Fibroblast of lung (primary cell): ENCODE results near the gene IRAG1. TPM values are rescaled to one million over a fixed set of nuclear protein-coding genes. Genes with fewer than 3 reads are reported as not detected.

Source experiments
- DNase-seq, 2 donors: peaks; one replicate each; pipeline versions ENCODE4 v3.0.0 to v3.0.0-alpha.2; 2010; ENCODE audit warnings: low read depth in 2 of 2
- H2AFZ ChIP-seq: 2 replicates; pipeline ENCODE4 v1.5.1; 2012; ENCODE audit warnings: low read length, control low read depth, inconsistent platforms
- H3K27ac ChIP-seq: 2 replicates; pipeline ENCODE4 v1.5.1; 2011; ENCODE audit warnings: low read length, control low read depth; ENCODE audit not compliant: insufficient read depth
- H3K27me3 ChIP-seq: 2 replicates; pipeline ENCODE4 v1.5.1; 2011; ENCODE audit warnings: mild to moderate bottlenecking, low read length; ENCODE audit not compliant: control insufficient read depth, insufficient read depth
- H3K36me3 ChIP-seq: 2 replicates; pipeline ENCODE4 v1.5.1; 2011; ENCODE audit warnings: low read length; ENCODE audit not compliant: control insufficient read depth, insufficient read depth
- H3K4me1 ChIP-seq: 2 replicates; pipeline ENCODE4 v1.5.1; 2011; ENCODE audit warnings: low read length; ENCODE audit not compliant: control insufficient read depth, insufficient read depth; ENCODE audit errors: extremely low read depth
- H3K4me2 ChIP-seq: 2 replicates; pipeline ENCODE4 v1.5.1; 2011; ENCODE audit warnings: low read length, control low read depth; ENCODE audit not compliant: insufficient read depth; ENCODE audit errors: extremely low read depth
- H3K4me3 ChIP-seq, 4 experiments: fragments of 200-600 bp in 1 of 4; sonication (generic) in 1 of 4; replicated peaks in 1 of 4; 2 replicates each; pipeline ENCODE4 v1.5.1; 2011 to 2016; ENCODE audit warnings: low read length in 4 of 4, low read depth in 3 of 4, mild to moderate bottlenecking in 3 of 4, control low read depth in 2 of 4, inconsistent platforms in 1 of 4, mixed read lengths in 1 of 4; ENCODE audit not compliant: insufficient read depth in 1 of 4; ENCODE audit errors: control extremely low read depth in 1 of 4
- H3K79me2 ChIP-seq: 2 replicates; pipeline ENCODE4 v1.5.1; 2012; ENCODE audit warnings: mild to moderate bottlenecking, low read length, inconsistent platforms; ENCODE audit not compliant: control insufficient read depth, insufficient read depth
- H3K9ac ChIP-seq: 2 replicates; pipeline ENCODE4 v1.5.1; 2011; ENCODE audit warnings: mild to moderate bottlenecking, low read length, control low read depth; ENCODE audit not compliant: insufficient read depth
- H3K9me3 ChIP-seq: 2 replicates; pipeline ENCODE4 v1.5.1; 2012; ENCODE audit warnings: low read depth, low read length; ENCODE audit not compliant: control insufficient read depth, insufficient read depth
- H4K20me1 ChIP-seq: 2 replicates; pipeline ENCODE4 v1.5.1; 2011; ENCODE audit warnings: low read length; ENCODE audit not compliant: control insufficient read depth, insufficient read depth; ENCODE audit errors: extremely low read depth
- CTCF ChIP-seq, 2 donors: IDR thresholded peaks in 1 of 2; conservative IDR thresholded peaks in 1 of 2; 1 replicate in 1 of 2; 2 replicates in 1 of 2; pipeline ENCODE4 v1.5.1; 2011 to 2012; ENCODE audit warnings: low read length in 2 of 2, control low read depth in 1 of 2, inconsistent platforms in 1 of 2, low read depth in 1 of 2, mild to moderate bottlenecking in 1 of 2
- EZH2 ChIP-seq: IDR thresholded peaks from 2 replicates; pipeline ENCODE4 v1.5.1; 2012; ENCODE audit warnings: low read length, control low read depth, mild to moderate bottlenecking; ENCODE audit errors: missing control alignments
- polyA plus RNA-seq, 2 donors: library from polyadenylated mRNA; depleted of rRNA in 1 of 2; stranded (reverse) in 1 of 2; unstranded in 1 of 2; fragments of >200 nt; gene quantifications; 2 replicates each; pipeline ENCODE4 v1.2.1, GENCODE V29; 2011 to 2012; ENCODE audit warnings: missing spikeins in 1 of 2
- total RNA-seq: library from RNA; depleted of rRNA; stranded (reverse); fragments of >200 nt; gene quantifications from 2 replicates; pipeline ENCODE4 v1.2.1, GENCODE V29; 2014

IRAG1 gene
- total and polyA plus RNA-seq, 2 donors (not counting 1 experiment from before 2014, with no cell fraction given): 55.5 to 90.0 TPM

GRCh38 chr11:10725907-10726253 lies 32.3 kb upstream of the IRAG1 start:
- Histone ChIP-seq H3K27me3 (no peaks in the 10 kb centered on the region), H3K4me1 (peaks cover 8% of the 10 kb centered on the region)

GRCh38 chr11:10725114-10725906 lies 31.8 kb upstream of the IRAG1 start:
- DNase-seq: peak; percentile 61 to 97
- no peaks in the 10 kb centered on the region for H3K27me3 ChIP-seq
- H3K9ac ChIP-seq: no peak overlapping the region
- H3K4me3 ChIP-seq: no peak overlapping the region
- H3K9me3 ChIP-seq: no peaks in the 10 kb centered on the region
- TF ChIP-seq CTCF (conservative IDR thresholded peaks at IDR 0.05 in 1 of 2, IDR thresholded peaks at IDR 0.05 in 1 of 2; ENCODE audit: low read depth in 1 of 2, low read length in 2 of 2): no peak
- no peak for TF ChIP-seq EZH2
- H3K4me1 ChIP-seq: peaks cover 8% of the 10 kb centered on the region
- H3K4me2 ChIP-seq: no peak overlapping the region
- H3K27ac ChIP-seq: no peak overlapping the region
- H4K20me1 ChIP-seq: no peaks in the 10 kb centered on the region
- H3K36me3 ChIP-seq: no peaks in the 10 kb centered on the region
- H3K79me2 ChIP-seq: no peaks in the 10 kb centered on the region
- H2AFZ ChIP-seq: no peak overlapping the region

More at GRCh38 chr11:10725907-10726253, 32.3 kb upstream of the IRAG1 start:
- Histone ChIP-seq H4K20me1 (no peaks in the 10 kb centered on the region), H3K27ac (no peak overlapping the region), H2AFZ (no peak overlapping the region), H3K9me3 (no peaks in the 10 kb centered on the region), H3K36me3 (no peaks in the 10 kb centered on the region), H3K79me2 (no peaks in the 10 kb centered on the region), H3K4me3 (no peak overlapping the region), H3K4me2 (no peak overlapping the region), H3K9ac (no peak overlapping the region)
- no peak for TF ChIP-seq CTCF (conservative IDR thresholded peaks at IDR 0.05 in 1 of 2, IDR thresholded peaks at IDR 0.05 in 1 of 2; ENCODE audit: low read depth in 1 of 2, low read length in 2 of 2)
- TF ChIP-seq EZH2: no peak
- peak in 1 of 2 donors; percentile 55 for DNase-seq

GRCh38 chr11:10722307-10722706 lies 28.8 kb upstream of the IRAG1 start:
- DNase-seq: no peak
- Histone ChIP-seq H3K36me3 (no peaks in the 10 kb centered on the region), H4K20me1 (no peaks in the 10 kb centered on the region), H3K27me3 (no peaks in the 10 kb centered on the region), H3K4me3 (no peak overlapping the region), H3K9ac (no peak overlapping the region), H3K4me1 (peaks cover 5% of the 10 kb centered on the region), H3K27ac (no peak overlapping the region), H2AFZ (no peak overlapping the region), H3K79me2 (no peaks in the 10 kb centered on the region), H3K9me3 (no peaks in the 10 kb centered on the region), H3K4me2 (no peak overlapping the region)
- no peak for TF ChIP-seq CTCF (conservative IDR thresholded peaks at IDR 0.05 in 1 of 2, IDR thresholded peaks at IDR 0.05 in 1 of 2; ENCODE audit: low read depth in 1 of 2, low read length in 2 of 2)
- no peak for TF ChIP-seq EZH2
